Iris pigment epithelial cell (primary cell): ENCODE measurements around the gene RHOBTB3.
"Not testable (repeated sequence)": the region's sequence is repeated elsewhere in the genome, so short reads cannot be mapped to it uniquely, and the experiment has no call there.

Experiments used
- DNase-seq: peaks from one replicate; pipeline ENCODE4 v3.0.0-alpha.2; 2011; ENCODE audit warnings: low read depth

Gene RHOBTB3

GRCh38 chr5:95800553-95800952, 69.4 kb downstream of the RHOBTB3 start:
- DNase-seq: no peak

GRCh38 chr5:95801532-95801931, 70.4 kb downstream of the RHOBTB3 start:
- no peak for DNase-seq

GRCh38 chr5:95801961-95802360, 70.8 kb downstream of the RHOBTB3 start:
- DNase-seq: no peak

GRCh38 chr5:95803271-95804148, 72.4 kb downstream of the RHOBTB3 start:
- DNase-seq: no peak

GRCh38 chr5:95804736-95805539, 73.8 kb downstream of the RHOBTB3 start:
- no peak for DNase-seq

GRCh38 chr5:95806687-95807086, 75.6 kb downstream of the RHOBTB3 start:
- no peak for DNase-seq

GRCh38 chr5:95808013-95808685, 77.0 kb downstream of the RHOBTB3 start:
- DNase-seq: no peak

GRCh38 chr5:95808686-95809413, 77.7 kb downstream of the RHOBTB3 start:
- DNase-seq: peak; percentile 60

GRCh38 chr5:95809414-95809960, 78.4 kb downstream of the RHOBTB3 start:
- DNase-seq: peak; percentile 49

- DNase-seq: peak; percentile 40
These were observed 79.4 kb downstream of the RHOBTB3 start for GRCh38 chr5:95810305-95811125.

GRCh38 chr5:95811126-95811423, 79.9 kb downstream of the RHOBTB3 start:
- DNase-seq: peak; percentile 63

GRCh38 chr5:95811461-95812073, 80.4 kb downstream of the RHOBTB3 start:
- not testable (repeated sequence) for DNase-seq

- peak; percentile 48 for DNase-seq
These were observed 80.9 kb downstream of the RHOBTB3 start for GRCh38 chr5:95812074-95812471.

GRCh38 chr5:95813035-95813434, 81.9 kb downstream of the RHOBTB3 start:
- DNase-seq: not testable (repeated sequence)

GRCh38 chr5:95815155-95815729, 84.1 kb downstream of the RHOBTB3 start:
- no peak for DNase-seq

- no peak for DNase-seq
These were observed 85.2 kb downstream of the RHOBTB3 start for GRCh38 chr5:95816341-95816740.

GRCh38 chr5:95816776-95817175, 85.6 kb downstream of the RHOBTB3 start:
- DNase-seq: no peak

- DNase-seq: peak; percentile 84
These were observed 86.3 kb downstream of the RHOBTB3 start for GRCh38 chr5:95817430-95817829.

- DNase-seq: no peak
These were observed 87.3 kb downstream of the RHOBTB3 start for GRCh38 chr5:95818181-95819147.
